GM15510 (cell line): Measurements from ENCODE around the gene GSK3B.

Experiments used
- POLR2A ChIP-seq: IDR thresholded peaks from 3 replicates; pipeline ENCODE4 v1.6.1; 2011; ENCODE audit warnings: borderline replicate concordance; ENCODE audit not compliant: insufficient read length; ENCODE audit errors: extremely low read depth

Gene GSK3B

DNA sequence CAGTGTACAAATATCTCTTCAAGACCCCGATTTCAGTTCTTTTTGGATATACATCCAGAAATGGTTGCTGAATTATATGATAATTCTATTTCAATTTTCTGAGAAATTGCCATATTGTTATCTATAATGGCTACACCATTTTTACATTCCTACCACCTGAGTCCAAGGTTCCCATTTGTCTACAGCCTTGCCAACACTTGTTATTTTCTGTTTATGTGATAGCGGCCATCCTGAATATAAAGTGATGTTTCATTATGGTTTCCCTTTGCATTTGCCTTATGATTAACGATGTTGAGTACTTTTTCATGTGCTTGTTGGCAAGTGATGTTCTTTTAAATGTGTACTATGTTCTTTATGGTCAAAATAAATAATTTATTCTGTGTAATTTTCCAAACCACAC, 303.9 kb downstream of the GSK3B start:
- no peak for TF ChIP-seq POLR2A

DNA sequence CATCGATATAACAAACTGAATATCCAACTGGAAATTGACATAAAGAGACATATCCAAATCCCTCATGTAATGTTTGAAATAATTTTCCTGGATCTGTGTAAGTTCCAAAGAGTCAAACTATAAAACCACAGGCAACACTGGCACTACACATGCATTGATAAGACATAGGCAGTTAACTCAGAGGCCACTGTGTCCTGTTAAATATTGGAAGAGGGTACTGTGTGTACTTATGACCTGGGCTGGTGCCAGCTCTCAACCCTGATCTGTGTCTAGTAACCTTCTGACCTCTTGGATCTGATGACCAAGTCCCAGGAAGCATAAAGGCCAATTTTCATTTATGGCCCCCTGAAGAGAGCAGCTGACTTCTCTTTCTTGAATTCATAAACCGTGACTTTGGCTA, 307.8 kb downstream of the GSK3B start:
- TF ChIP-seq POLR2A: no peak

DNA sequence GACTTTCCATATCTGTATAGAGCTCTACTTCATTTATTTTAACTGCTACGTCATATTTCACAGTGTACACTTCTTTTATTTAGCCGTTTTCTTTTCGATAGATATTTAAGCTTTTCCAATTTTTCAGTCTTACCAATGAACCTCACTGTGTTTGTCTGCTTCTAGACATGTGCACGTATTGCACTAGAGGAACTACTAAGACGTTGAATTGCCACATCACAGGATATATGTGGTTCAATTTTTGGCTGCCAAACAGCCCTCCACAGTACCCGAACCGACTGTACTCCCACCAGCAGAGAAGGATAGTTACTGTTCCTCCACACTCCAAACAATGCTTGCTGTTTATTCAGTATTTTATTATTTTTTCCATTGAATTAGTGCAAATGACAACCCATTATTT, 310.4 kb downstream of the GSK3B start:
- TF ChIP-seq POLR2A: no peak

DNA sequence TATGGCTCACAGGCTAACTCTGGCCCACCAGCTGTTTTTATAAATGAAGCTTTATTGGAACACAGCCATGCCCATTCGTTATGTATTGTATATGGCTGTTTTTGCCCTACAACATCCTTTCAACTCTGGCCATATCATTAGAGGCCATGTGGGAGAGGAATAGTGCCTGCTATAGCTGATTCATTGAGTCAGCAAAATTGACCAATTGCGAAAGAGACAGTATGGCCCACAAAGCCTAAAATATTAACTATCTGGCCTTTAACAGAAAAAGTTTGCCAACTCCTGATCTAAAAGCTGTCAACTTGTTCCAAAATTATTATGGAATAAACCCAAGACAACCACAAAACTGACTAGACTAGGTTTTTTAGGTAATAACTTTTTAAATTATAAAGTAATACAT, 311.0 kb downstream of the GSK3B start:
- no peak for TF ChIP-seq POLR2A

DNA sequence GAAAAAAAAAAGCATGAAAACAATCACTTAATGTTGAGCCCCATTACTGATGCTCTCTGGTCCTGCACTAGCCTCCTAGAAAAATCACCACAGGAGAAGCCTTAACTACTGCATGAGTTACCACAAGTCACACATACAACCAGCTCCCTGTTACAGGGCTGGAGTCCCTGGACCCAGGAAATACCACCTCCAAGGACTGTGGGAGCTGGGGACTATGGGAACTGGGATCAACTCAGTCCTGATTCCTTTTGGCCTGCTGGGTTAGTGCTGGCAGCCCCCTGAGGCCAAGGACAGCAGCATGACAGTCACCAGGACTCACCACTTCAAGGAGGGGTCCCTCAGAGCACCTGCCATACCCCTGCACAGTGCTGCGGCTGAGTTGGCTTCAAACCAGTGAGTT, 311.8 kb downstream of the GSK3B start:
- TF ChIP-seq POLR2A: no peak

DNA sequence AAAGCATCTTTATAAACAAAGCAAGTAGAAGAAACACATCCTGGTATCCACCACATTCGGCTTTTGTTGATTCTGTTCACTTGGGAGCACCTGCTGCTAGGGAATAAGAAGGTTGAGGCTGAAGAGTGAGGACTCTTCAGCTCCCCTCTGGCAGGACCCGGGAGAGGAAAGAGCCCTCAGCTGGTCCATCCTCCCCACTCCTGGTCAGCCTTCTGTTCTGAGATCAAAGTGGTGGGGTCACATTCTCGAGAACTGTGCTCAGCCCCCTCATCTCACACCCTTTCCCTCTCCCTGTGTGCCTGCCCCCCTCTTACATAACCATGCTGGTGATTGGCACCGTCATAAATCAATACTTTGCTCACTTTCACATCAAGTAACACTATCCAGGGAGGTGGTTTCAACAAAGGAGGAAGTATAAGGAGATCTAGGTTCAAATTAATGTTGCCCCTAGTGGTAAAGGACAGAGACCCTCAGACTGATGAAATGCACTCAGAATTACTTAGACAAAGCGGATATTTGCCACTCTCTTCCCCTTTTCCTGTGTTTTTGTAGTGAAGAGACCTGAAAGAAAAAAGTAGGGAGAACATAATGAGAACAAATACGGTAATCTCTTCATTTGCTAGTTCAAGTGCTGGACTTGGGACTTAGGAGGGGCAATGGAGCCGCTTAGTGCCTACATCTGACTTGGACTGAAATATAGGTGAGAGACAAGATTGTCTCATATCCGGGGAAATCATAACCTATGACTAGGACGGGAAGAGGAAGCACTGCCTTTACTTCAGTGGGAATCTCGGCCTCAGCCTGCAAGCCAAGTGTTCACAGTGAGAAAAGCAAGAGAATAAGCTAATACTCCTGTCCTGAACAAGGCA, 312.7 kb downstream of the GSK3B start, which contains the start of gene NR1I2:
TSS of gene NR1I2 (plus strand) at position 772 of the 869 bp plus-strand sequence.
- TF ChIP-seq POLR2A: no peak

DNA sequence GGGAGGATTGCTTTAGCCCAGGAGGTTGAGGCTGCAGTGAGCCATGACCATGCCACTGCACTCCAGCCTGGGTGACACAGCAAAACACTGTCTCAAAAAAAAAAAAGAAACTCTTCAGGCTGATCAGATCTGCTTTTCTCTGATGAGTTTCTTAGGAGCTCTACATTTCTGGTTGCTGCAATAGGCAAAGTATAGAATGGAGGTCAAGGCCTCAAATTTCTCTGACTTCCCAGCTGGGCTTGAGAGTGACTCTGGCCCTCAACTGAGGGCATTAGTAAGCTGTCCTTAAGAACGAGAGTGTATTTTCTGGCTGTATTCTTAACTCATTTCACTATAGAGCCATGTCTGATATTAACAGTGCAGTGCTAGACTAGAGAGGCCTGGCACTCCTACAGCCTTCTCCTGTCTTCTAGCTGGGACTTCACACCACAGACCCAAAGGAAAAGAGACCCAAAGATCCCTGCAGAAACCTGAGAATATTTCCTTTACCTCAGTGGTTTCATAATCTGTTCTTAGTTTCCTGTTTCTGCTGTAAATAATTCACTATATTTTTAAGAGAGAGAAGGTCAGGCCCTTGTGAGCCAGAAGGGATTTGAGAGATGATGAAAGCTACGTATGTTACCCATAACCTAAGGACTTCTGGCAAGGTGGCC, 314.4 kb downstream of the GSK3B start:
- no peak for TF ChIP-seq POLR2A

DNA sequence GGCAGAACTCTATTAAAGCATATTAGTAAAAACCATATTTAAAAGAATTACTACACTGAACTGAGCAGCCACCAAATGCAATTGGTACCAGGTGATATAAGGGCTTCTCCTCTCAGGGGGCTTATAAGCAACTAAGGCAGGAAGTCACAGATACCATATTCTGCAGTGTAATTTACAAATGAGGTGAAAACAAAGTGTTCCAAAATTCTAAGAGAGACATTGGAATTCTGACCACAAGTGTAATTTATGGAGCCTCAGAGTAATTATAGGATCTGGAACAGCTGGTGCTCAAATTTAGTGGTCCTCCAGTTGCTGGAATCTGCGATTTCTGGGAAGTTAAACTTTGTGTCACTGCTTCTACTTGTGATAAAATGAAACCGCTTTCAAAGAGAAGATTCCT, 315.4 kb downstream of the GSK3B start:
- no peak for TF ChIP-seq POLR2A

DNA sequence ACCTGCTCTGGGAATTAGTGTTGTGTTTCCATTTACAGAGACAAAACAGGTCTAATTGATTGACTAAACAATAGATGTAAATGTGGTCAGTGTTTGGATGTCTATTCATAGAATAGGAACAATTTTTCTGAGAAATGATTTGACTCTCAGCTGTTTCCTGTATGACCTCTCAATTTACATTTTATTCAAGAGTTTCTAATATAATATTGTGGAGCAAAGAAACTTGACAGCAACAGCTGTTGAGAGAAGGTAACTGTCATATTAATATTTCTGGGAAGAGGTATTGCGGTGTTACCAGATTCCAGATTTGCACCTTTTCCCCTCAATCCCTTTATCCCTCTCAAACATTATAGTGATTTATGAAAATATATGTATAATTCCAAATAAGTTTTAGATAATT, 316.1 kb downstream of the GSK3B start:
- TF ChIP-seq POLR2A: no peak

DNA sequence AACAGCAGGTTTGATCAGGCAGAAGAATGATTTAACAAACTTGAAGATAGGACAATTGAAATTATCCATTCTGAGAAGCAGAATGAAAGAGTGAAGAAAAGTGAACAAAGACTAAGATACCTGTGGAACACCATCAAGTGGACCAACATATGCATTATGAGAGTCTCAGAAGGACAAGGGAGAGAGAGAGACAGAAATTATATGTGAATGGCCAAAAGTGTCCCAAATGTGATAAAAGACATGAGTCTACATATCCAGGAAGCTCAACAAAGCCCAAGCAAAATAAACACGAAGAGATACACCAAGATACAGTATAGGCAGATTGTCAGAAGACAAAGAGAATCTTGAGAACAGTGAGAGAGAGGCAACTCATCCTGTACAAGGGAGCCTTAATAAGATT, 317.9 kb downstream of the GSK3B start:
- TF ChIP-seq POLR2A: no peak

DNA sequence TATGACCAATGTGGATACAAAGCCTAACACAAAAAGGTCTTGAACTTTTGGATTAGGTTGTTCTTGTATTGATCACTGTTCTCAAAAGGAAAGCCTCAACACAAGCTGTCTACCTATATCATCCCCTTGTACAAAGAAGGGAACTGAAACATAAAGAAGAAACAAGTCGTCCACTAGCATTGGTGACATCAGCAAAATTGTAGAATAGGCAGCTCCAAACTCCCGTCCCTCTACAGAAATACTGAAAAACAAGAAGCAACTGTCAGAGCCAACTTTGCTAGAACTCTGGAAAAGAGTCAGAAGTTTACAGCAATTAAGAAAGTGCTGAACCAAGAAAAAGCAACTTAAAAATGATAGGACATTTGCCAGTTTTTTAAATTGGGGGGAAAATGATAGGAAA, 319.8 kb downstream of the GSK3B start:
- TF ChIP-seq POLR2A: no peak
